ENCODE results near the gene HOTAIR. TPM values are rescaled to one million over a fixed set of nuclear protein-coding genes. Genes with fewer than 3 reads are reported as not detected.

The HOTAIR gene
- total RNA-seq, 1 experiment from 2014 or later: 7.9 TPM

GRCh38 chr12:54018468-54018984, 43.8 kb upstream of the HOTAIR start:
- TF ChIP-seq EZH2 (IDR thresholded peaks at IDR 0.05; ENCODE audit: low read depth): no peak
- TF ChIP-seq, protein P1, sequence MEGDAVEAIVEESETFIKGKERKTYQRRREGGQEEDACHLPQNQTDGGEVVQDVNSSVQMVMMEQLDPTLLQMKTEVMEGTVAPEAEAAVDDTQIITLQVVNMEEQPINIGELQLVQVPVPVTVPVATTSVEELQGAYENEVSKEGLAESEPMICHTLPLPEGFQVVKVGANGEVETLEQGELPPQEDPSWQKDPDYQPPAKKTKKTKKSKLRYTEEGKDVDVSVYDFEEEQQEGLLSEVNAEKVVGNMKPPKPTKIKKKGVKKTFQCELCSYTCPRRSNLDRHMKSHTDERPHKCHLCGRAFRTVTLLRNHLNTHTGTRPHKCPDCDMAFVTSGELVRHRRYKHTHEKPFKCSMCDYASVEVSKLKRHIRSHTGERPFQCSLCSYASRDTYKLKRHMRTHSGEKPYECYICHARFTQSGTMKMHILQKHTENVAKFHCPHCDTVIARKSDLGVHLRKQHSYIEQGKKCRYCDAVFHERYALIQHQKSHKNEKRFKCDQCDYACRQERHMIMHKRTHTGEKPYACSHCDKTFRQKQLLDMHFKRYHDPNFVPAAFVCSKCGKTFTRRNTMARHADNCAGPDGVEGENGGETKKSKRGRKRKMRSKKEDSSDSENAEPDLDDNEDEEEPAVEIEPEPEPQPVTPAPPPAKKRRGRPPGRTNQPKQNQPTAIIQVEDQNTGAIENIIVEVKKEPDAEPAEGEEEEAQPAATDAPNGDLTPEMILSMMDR (conservative IDR thresholded peaks at IDR 0.05): no peak
- Histone ChIP-seq H3K4me3 (peak overlapping the region; percentile 82), H3K9me2 (ENCODE audit: insufficient read depth) (no peaks in the 10 kb centered on the region), H2AFZ (peak overlapping the region; percentile 94), H3K27me3 (ENCODE audit: insufficient read depth, low read depth) (no peaks in the 10 kb centered on the region), H3K4me2 (peak overlapping the region; percentile 99), H3K9me3 (ENCODE audit: insufficient read depth, low read depth) (no peaks in the 10 kb centered on the region), H4K20me1 (ENCODE audit: insufficient read depth) (no peaks in the 10 kb centered on the region), H3K36me3 (ENCODE audit: low read depth) (no peaks in the 10 kb centered on the region), H3K27ac (peak overlapping the region; percentile 7; the same call in 1 of the 2 replicates), H3K79me2 (ENCODE audit: low read depth) (no peaks in the 10 kb centered on the region), H3K4me1 (replicated peaks; ENCODE audit: insufficient read depth) (no peaks in the 10 kb centered on the region; the same call in 1 of the 2 replicates), H3F3A (ENCODE audit: insufficient read depth, low read depth) (no peaks in the 10 kb centered on the region)
- DNase-seq: no peak
- POLR2A ChIA-PET (ENCODE audit: unreplicated experiment): no interaction called here
- CTCF ChIA-PET: interaction anchor here (1.3 kb wide), 1 partner anchor 189 kb away, joined by 3 read pairs; no protein-coding TSS in a partner anchor
- TSS peak; percentile 81 for BruUV-seq (replicated peaks)
- intact Hi-C loops (cut with micrococcal nuclease; ENCODE audit: unreplicated experiment): no loop called here

DNA sequence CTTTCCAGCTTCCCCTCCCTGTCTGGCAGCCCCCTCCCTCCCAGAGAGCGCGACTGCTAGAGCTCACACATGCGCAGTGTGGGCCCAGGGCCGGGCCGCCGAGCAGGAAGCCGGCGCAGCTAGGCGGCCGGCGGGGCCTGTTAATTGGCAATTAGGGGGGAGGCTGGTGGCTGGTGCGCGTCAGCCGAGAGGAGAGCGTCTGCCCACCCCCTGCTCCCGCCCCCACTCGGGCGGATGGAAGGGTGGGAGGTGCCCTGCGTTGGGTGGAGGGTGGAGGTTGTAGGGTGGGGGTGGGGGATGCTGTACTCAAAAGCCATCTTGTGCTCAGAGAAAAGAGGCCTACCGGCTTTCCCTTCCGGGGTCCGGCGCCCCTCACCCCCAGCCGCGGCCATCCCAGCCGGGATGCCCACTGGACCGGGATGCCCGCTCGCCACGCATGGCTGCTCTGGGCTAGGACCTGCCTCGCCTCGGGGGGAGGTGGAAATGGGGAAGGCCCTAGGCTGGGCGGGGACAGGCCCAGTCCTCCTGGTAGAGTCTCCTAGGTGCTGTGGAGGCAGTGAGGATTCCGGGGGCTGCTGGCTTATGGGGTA, 43.2 kb upstream of the HOTAIR start:
- CTCF ChIA-PET: interaction anchor here (0.6 to 1.8 kb wide), 6 partner anchors 9 to 207 kb away, joined by 3 to 37 read pairs (median 4); partner anchors contain the start of genes HOXC5 and HOXC8

More for the DNA sequence above, 43.2 kb upstream of the HOTAIR start:
- Histone ChIP-seq H4K20me1 (ENCODE audit: insufficient read depth) (no peaks in the 10 kb centered on the region), H3F3A (ENCODE audit: insufficient read depth, low read depth) (no peaks in the 10 kb centered on the region), H2AFZ (peak overlapping the region; percentile 94), H3K4me3 (peak overlapping the region; percentile 82), H3K9me2 (ENCODE audit: insufficient read depth) (no peaks in the 10 kb centered on the region), H3K27me3 (ENCODE audit: insufficient read depth, low read depth) (no peaks in the 10 kb centered on the region), H3K79me2 (ENCODE audit: low read depth) (no peaks in the 10 kb centered on the region), H3K4me2 (peak overlapping the region; percentile 99), H3K9me3 (ENCODE audit: insufficient read depth, low read depth) (no peaks in the 10 kb centered on the region), H3K27ac (peak overlapping the region; percentile 7; the same call in 1 of the 2 replicates), H3K4me1 (replicated peaks; ENCODE audit: insufficient read depth) (no peaks in the 10 kb centered on the region; the same call in 1 of the 2 replicates), H3K36me3 (ENCODE audit: low read depth) (no peaks in the 10 kb centered on the region)
- intact Hi-C loops (cut with micrococcal nuclease; ENCODE audit: unreplicated experiment): no loop called here
- TF ChIP-seq EZH2 (IDR thresholded peaks at IDR 0.05; ENCODE audit: low read depth): no peak
- TF ChIP-seq, protein P1 (conservative IDR thresholded peaks at IDR 0.05): no peak
- POLR2A ChIA-PET (ENCODE audit: unreplicated experiment): interaction anchor here (0.5 to 0.8 kb wide), 5 partner anchors 20 to 426 kb away, joined by 3 to 31 read pairs (median 5); partner anchors contain the start of gene SMUG1
- BruUV-seq (replicated peaks): no TSS peak
- peak; percentile 54 to 86 for DNase-seq

Measured in PC-9 (cell line).